Measurements from ENCODE around the gene PLIN1. TPM values are rescaled to one million over a fixed set of nuclear protein-coding genes. Genes with fewer than 3 reads are reported as not detected.

PLIN1 gene
- total RNA-seq, 1 donor from 2014 or later = 1.6 TPM

DNA sequence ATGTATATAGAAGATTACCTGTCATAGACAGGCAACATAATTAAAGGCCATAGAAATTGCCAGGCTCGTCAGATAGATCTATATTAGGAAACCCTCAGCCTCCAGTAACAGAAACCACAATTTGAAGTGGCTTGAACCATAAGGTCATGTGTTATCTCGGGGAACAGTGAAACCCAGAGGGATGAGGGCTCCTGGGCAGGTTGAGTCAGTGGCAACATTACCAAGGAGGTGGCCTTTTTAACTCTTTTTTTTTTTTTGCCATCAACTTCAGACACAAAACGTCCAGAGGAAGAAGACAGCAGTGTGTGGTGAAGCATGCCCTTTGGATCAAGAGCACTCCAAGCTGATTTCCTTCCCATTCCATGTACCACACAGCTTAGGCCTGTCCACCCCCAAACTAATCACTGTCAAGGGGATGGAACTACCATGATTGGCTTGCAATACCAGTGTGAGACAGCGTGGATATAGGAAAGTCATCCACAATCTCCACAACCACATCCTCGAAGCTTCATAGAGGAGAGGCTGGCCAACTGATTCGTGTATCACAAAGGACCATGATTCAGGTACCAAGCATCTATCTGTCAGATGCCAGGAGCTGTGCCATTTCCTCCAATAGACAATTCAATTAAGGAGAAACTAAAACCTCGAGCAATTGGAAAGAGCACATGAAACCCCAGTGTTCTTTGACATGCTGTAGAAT lies 22.9 kb downstream of the PLIN1 start:
- TF ChIP-seq CTCF (IDR thresholded peaks at IDR 0.05; ENCODE audit: borderline replicate concordance) = no peak
- Histone ChIP-seq H3K27me3 (ENCODE audit: low read depth) (peaks cover 16% of the 10 kb centered on the region), H3K27ac (replicated peaks) (no peak overlapping the region), H3K9me3 (replicated peaks) (no peaks in the 10 kb centered on the region), H3K4me1 (peaks cover 21% of the 10 kb centered on the region), H3K36me3 (no peaks in the 10 kb centered on the region), H3K4me3 (no peak overlapping the region)
- intact Hi-C loops (cut with micrococcal nuclease) = no loop called here
- no peak for DNase-seq

- DNase-seq = no peak
- Histone ChIP-seq H3K36me3 (no peaks in the 10 kb centered on the region), H3K4me3 (peak within 1 kb of the TSS; percentile 78), H3K4me1 (peaks cover 21% of the 10 kb centered on the region), H3K9me3 (replicated peaks) (no peaks in the 10 kb centered on the region), H3K27me3 (ENCODE audit: low read depth) (peaks cover 16% of the 10 kb centered on the region), H3K27ac (replicated peaks) (no peak within 1 kb of the TSS)
- intact Hi-C loops (cut with micrococcal nuclease) = no loop called here
- TF ChIP-seq CTCF (IDR thresholded peaks at IDR 0.05; ENCODE audit: borderline replicate concordance) = no peak
Observed at GRCh38 chr15:89654847-89655805, 24.0 kb downstream of the PLIN1 start, which contains the start of gene KIF7. Gene KIF7 (minus strand): TSS chr15:89655467. CDS start chr15:89652930, 2,537 bp downstream.

DNA sequence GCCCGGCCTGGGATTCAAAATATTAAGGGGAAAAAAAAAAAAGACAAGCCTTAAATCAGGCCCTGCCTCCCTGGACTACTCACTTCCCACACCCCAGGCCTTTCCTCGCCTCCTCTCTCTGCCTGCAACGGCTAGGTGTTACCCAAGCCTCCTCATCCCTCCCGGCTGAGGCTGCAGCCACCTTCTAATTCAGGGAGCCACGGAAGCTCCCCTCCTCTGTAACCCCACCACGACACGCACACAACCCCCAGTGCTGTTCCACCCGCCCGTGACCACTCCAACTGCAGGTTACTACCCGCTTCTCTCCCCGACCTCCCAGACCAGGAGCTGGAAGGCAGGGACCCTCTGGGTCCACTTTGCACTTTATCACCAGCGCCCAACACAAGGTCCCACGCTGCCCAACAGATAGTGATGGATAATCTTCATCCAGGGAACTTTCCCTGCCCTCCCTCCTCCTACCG lies 24.8 kb downstream of the PLIN1 start:
- TF ChIP-seq CTCF (IDR thresholded peaks at IDR 0.05; ENCODE audit: borderline replicate concordance) = no peak
- Histone ChIP-seq H3K27ac (replicated peaks) (no peak overlapping the region), H3K4me1 (peaks cover 21% of the 10 kb centered on the region), H3K9me3 (replicated peaks) (no peaks in the 10 kb centered on the region), H3K27me3 (ENCODE audit: low read depth) (peaks cover 16% of the 10 kb centered on the region), H3K36me3 (no peaks in the 10 kb centered on the region), H3K4me3 (peak overlapping the region; percentile 78)
- DNase-seq = no peak
- intact Hi-C loops (cut with micrococcal nuclease) = no loop called here

DNA sequence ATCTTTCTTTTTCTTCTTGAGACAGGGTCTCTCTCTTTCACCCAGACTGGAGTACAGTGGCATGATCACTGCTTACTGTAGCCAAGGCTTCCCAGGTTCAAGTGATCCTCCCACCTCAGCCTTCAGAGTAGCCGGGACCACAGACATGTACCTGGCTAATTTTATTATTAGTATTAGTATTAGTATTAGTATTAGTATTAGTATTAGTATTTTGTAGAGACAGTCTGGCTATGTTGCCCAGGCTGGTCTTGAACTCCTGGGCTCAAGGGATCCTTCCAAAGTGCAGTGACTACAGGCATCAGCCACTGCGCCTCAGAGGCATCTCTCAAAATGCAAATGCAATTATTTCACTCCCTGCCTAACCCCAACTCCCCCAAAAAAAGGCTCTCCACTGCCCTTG lies 25.6 kb downstream of the PLIN1 start:
- DNase-seq = no peak
- Histone ChIP-seq H3K9me3 (replicated peaks) (no peaks in the 10 kb centered on the region), H3K36me3 (no peaks in the 10 kb centered on the region), H3K27ac (replicated peaks) (no peak overlapping the region), H3K4me1 (peaks cover 21% of the 10 kb centered on the region), H3K27me3 (ENCODE audit: low read depth) (peaks cover 16% of the 10 kb centered on the region), H3K4me3 (no peak overlapping the region)
- intact Hi-C loops (cut with micrococcal nuclease) = no loop called here
- TF ChIP-seq CTCF (IDR thresholded peaks at IDR 0.05; ENCODE audit: borderline replicate concordance) = no peak

- no peaks in the 10 kb centered on the region for H3K36me3 ChIP-seq
- peaks cover 16% of the 10 kb centered on the region for H3K27me3 ChIP-seq (ENCODE audit: low read depth)
- no peak for DNase-seq
- peaks cover 21% of the 10 kb centered on the region for H3K4me1 ChIP-seq
- intact Hi-C loops (cut with micrococcal nuclease) = no loop called here
- TF ChIP-seq CTCF (IDR thresholded peaks at IDR 0.05; ENCODE audit: borderline replicate concordance) = no peak
- H3K9me3 ChIP-seq (replicated peaks) = no peaks in the 10 kb centered on the region
- no peak overlapping the region for H3K27ac ChIP-seq (replicated peaks)
- no peak overlapping the region for H3K4me3 ChIP-seq
Observed at GRCh38 chr15:89652666-89653065, 26.5 kb downstream of the PLIN1 start.
